Breast epithelium (tissue), 3 donors: Measurements from ENCODE around the gene OXT.

Experiments
- POLR2A ChIP-seq: fragments of 450-650 bp; IDR thresholded peaks from one replicate; pipeline ENCODE4 v1.6.1; 2016; ENCODE audit warnings: antibody characterized with exemption, mild to moderate bottlenecking, moderate library complexity
- TF ChIP-seq, protein P1 (sequence below), 3 donors: fragments of 450-650 bp; IDR thresholded peaks; one replicate each; pipeline ENCODE4 v1.5.1; 2016 to 2017; ENCODE audit warnings: antibody characterized with exemption in 3 of 3, mild to moderate bottlenecking in 3 of 3, moderate library complexity in 3 of 3

DNA sequence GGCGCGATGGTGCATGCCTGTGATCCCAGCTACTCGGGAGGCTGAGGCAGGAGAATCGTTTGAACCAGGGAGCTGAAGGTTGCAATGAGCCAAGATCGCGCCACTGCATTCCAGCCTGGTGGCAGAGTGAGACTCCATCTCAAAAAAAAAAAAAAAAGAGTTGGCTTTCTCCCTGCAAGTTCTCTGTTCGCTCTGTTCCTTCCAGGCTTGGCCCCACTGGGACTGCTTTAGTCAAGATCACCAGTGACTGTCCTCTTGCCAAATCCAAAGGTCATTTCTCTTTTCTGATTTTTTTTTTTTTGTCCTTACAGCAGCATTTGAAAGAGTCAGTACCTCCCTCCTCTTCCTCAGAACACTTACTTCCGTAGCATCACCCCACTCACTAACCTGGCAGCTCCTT lies 38.8 kb upstream of the OXT start:
- TF ChIP-seq POLR2A, result no peak
- TF ChIP-seq, protein P1, sequence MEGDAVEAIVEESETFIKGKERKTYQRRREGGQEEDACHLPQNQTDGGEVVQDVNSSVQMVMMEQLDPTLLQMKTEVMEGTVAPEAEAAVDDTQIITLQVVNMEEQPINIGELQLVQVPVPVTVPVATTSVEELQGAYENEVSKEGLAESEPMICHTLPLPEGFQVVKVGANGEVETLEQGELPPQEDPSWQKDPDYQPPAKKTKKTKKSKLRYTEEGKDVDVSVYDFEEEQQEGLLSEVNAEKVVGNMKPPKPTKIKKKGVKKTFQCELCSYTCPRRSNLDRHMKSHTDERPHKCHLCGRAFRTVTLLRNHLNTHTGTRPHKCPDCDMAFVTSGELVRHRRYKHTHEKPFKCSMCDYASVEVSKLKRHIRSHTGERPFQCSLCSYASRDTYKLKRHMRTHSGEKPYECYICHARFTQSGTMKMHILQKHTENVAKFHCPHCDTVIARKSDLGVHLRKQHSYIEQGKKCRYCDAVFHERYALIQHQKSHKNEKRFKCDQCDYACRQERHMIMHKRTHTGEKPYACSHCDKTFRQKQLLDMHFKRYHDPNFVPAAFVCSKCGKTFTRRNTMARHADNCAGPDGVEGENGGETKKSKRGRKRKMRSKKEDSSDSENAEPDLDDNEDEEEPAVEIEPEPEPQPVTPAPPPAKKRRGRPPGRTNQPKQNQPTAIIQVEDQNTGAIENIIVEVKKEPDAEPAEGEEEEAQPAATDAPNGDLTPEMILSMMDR (IDR thresholded peaks at IDR 0.05), result no peak
